ENCODE data around the gene SNRPD1. TPM values are rescaled to one million over a fixed set of nuclear protein-coding genes. Genes with fewer than 3 reads are reported as not detected.

The SNRPD1 gene
- total and polyA plus RNA-seq, 2 donors (not counting 3 experiments of a cell fraction or from before 2014, with no cell fraction given): 16.6 to 97.3 TPM

GRCh38 chr18:21663578-21663977, 51.5 kb downstream of the SNRPD1 start:
- Histone ChIP-seq H3K4me3 (replicated peaks in 1 of 3; ENCODE audit: insufficient read depth in 1 of 3, low read depth in 1 of 3, low read length in 3 of 3) (no peak overlapping the region), H3K27me3 (ENCODE audit: control insufficient read depth in 2 of 2, insufficient read depth in 2 of 2, low read length in 2 of 2) (no peaks in the 10 kb centered on the region), H3K9me1 (replicated peaks; ENCODE audit: control insufficient read depth, extremely low read depth, insufficient read depth, low read length) (no peaks in the 10 kb centered on the region), H3K4me2 (ENCODE audit: insufficient read depth, low read length) (no peak overlapping the region), H2AFZ (ENCODE audit: low read depth, low read length) (no peak overlapping the region), H4K20me1 (replicated peaks; ENCODE audit: control insufficient read depth, extremely low read depth, insufficient read depth, low read length) (no peaks in the 10 kb centered on the region), H3K9ac (replicated peaks; ENCODE audit: extremely low read depth, insufficient read depth, low read length) (no peak overlapping the region), H3K79me2 (ENCODE audit: control insufficient read depth, insufficient read depth, low read length) (no peaks in the 10 kb centered on the region), H3K36me3 (ENCODE audit: control insufficient read depth in 2 of 2, extremely low read depth in 1 of 2, insufficient read depth in 2 of 2, low read length in 2 of 2) (no peaks in the 10 kb centered on the region), H3K4me1 (ENCODE audit: control insufficient read depth, extremely low read depth, insufficient read depth, low read length) (no peaks in the 10 kb centered on the region), H3K9me3 (replicated peaks; ENCODE audit: control insufficient read depth, insufficient read depth, low read length) (no peaks in the 10 kb centered on the region), H3K27ac (ENCODE audit: insufficient read depth, low read depth, low read length) (no peak overlapping the region)
- CTCF ChIA-PET: interaction anchor here (0.6 kb wide), 1 partner anchor 10 kb away, joined by 3 read pairs; no protein-coding TSS in a partner anchor
- no TSS peak for BruUV-seq (replicated peaks)
- TF ChIP-seq MYC (IDR thresholded peaks at IDR 0.05; ENCODE audit: low read depth, low read length) (no peak), CTCF (IDR thresholded peaks at IDR 0.05; ENCODE audit: extremely low read depth in 1 of 2, insufficient read depth in 1 of 2, low read depth in 1 of 2, low read length in 2 of 2) (no peak), POLR2A (IDR thresholded peaks at IDR 0.05; ENCODE audit: low read depth, low read length) (no peak), FOS (IDR thresholded peaks at IDR 0.05; ENCODE audit: borderline replicate concordance, insufficient read depth, low read length) (no peak), GATA2 (IDR thresholded peaks at IDR 0.05; ENCODE audit: insufficient read depth, insufficient read length, low read depth, low read length) (no peak), JUN (IDR thresholded peaks at IDR 0.05; ENCODE audit: borderline replicate concordance, insufficient read depth, insufficient read length, low read depth) (no peak), EZH2 (IDR thresholded peaks at IDR 0.05; ENCODE audit: borderline replicate concordance, low read depth, low read length, severe bottlenecking) (no peak), MAX (IDR thresholded peaks at IDR 0.05; ENCODE audit: insufficient read depth, insufficient read length) (no peak), POLR2AphosphoS5 (IDR thresholded peaks at IDR 0.05; ENCODE audit: insufficient read depth, low read depth, low read length) (no peak)
- no peak for DNase-seq (ENCODE audit: low read depth, low spot score)
- intact Hi-C loops (cut with micrococcal nuclease): no loop called here
- dilution Hi-C loops (cut with MboI; ENCODE audit: extremely low pct_ligation_motif_present, low sequenced_read_pairs): no loop called here
- no peak for FAIRE-seq
- POLR2A ChIA-PET: interaction anchor here (0.6 kb wide), 1 partner anchor 37 kb away, joined by 3 read pairs; no protein-coding TSS in a partner anchor

Measured in endothelial cell of umbilical vein (primary cell).